HG02798 (cell line): ENCODE results near the gene COL8A1.
A peak's percentile ranks its signal among the peaks of the same experiment; 100 is the strongest.

Experiments
- ATAC-seq: cut with Tn5 transposase; IDR thresholded peaks from one replicate; pipeline ENCODE4 v1.9.1; 2021; ENCODE audit warnings: mild to moderate bottlenecking; ENCODE audit not compliant: unreplicated experiment, poor library complexity

COL8A1 gene

GRCh38 chr3:99780749-99781148 lies 142.4 kb downstream of the COL8A1 start:
- no peak for ATAC-seq

GRCh38 chr3:99781761-99782160 lies 143.4 kb downstream of the COL8A1 start:
- ATAC-seq, result no peak

GRCh38 chr3:99783011-99783573 lies 144.7 kb downstream of the COL8A1 start:
- ATAC-seq, result no peak

GRCh38 chr3:99789011-99789721 lies 150.8 kb downstream of the COL8A1 start:
- ATAC-seq, result peak; percentile 96

- ATAC-seq, result no peak
These were observed 156.1 kb downstream of the COL8A1 start for GRCh38 chr3:99794485-99794884.

GRCh38 chr3:99795573-99795972 lies 157.2 kb downstream of the COL8A1 start:
- ATAC-seq, result no peak

- no peak for ATAC-seq
These were observed 161.0 kb downstream of the COL8A1 start for GRCh38 chr3:99799422-99799821.

GRCh38 chr3:99803297-99803696 lies 164.9 kb downstream of the COL8A1 start:
- ATAC-seq, result no peak

- ATAC-seq, result no peak
These were observed 166.8 kb downstream of the COL8A1 start for GRCh38 chr3:99805160-99805559.

GRCh38 chr3:99808163-99808794 lies 169.9 kb downstream of the COL8A1 start:
- ATAC-seq, result peak; percentile 69

GRCh38 chr3:99809565-99809964 lies 171.2 kb downstream of the COL8A1 start:
- no peak for ATAC-seq

- ATAC-seq, result no peak
These were observed 172.0 kb downstream of the COL8A1 start for GRCh38 chr3:99810403-99810802.

- no peak for ATAC-seq
These were observed 178.6 kb downstream of the COL8A1 start for GRCh38 chr3:99817047-99817436.

GRCh38 chr3:99817437-99818240 lies 179.2 kb downstream of the COL8A1 start, which contains the start of gene CMSS1:
Gene CMSS1 (plus strand): TSS chr3:99817862.
- ATAC-seq, result peak; percentile 99

- no peak for ATAC-seq
These were observed 180.4 kb downstream of the COL8A1 start for GRCh38 chr3:99818818-99819217.

GRCh38 chr3:99823723-99824711 lies 185.6 kb downstream of the COL8A1 start:
- no peak for ATAC-seq

GRCh38 chr3:99825004-99825640 lies 186.7 kb downstream of the COL8A1 start:
- ATAC-seq, result no peak

- no peak for ATAC-seq
These were observed 191.4 kb downstream of the COL8A1 start for GRCh38 chr3:99829844-99830243.

- no peak for ATAC-seq
These were observed 195.3 kb downstream of the COL8A1 start for GRCh38 chr3:99833617-99834205.
